Stimulated activated CD4-positive, alpha-beta T cell treated with anti-CD3 and anti-CD28 coated beads, Interleukin-12 subunit alpha, Interleukin-12 subunit beta, amount 100 ng/mL, for 24 hours (primary cell): ENCODE results near the gene MEGF6.

Experiments
- DNase-seq, 2 experiments: peaks; one replicate each; pipeline ENCODE4 v3.0.0-alpha.2; 2020; ENCODE audit warnings: low read depth in 2 of 2

MEGF6 gene

DNA sequence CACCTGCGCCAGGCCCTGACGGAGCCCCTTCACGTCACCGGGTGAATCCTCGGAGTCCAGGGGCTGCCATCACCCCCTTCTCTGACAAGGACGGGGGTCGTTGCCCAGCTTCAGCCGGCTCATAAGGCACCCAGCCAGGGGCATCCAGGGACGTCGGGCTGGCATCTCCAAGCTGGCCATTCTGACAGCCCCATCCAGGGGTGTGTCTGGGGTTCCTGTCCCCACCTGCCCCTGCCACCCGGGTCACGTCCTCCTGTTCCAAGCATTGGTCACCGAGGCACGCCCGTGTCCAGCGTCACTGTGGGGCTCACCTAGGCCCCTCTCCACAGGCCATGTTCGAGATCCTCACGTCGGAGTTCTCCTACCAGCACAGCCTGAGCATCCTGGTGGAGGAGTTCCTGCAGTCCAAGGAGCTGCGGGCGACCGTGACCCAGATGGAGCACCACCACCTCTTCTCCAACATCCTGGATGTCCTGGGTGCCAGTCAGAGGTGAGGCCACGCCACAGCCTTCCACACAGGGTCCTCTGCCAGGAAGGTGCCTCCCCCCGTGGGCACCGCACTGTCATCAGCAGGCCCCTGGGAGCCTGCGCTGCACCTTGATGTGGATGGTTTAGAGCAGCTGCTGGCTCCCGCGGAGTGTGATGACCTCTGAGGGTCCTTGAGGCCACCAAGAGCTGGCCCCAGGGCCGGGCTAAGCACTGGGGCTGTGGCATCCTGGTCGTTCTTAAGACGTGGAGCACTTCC, 142.0 kb downstream of the MEGF6 start:
- DNase-seq = no peak

DNA sequence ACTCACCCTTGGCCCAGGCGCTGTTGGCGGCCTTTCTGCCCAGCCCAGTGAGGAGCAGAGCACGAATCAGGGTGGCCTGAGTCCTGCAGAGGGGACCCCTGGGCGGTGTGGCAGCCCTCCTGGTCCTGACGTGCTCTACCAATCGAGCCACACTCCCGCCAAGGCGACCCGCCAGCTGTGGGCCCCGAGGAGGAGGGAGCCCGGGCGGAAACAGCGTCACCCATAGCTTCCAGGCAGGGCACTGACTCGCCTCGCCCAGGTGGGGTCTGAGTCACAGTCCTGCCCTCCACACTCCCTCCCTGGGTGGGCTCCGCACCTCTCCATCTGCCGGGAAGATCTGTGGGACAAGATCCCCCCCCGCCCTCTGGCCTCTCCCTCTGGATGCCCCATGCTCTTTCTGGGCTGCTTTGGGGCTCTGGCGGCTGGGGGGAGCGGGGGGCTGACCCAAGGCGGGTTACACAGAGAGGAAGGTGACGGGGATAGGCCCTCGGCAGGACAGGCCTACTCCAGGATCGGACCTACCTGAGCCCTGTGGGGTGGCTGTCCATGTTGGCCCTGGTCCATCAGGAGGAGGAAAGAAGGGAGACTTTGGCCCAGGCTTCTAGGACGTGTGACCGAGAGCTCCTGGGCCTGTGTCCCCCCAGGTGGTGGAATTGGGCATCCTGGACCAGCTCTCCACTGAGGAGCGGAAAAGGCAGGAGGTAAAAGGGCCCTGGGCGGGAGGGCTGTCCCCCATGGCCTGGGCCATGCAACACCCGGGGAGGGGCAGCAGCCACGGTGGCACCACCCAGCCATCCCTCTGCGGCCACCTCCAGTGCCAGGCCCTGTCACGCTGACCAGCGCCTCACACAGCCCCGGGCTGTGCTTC, 142.8 kb downstream of the MEGF6 start:
- DNase-seq = no peak

DNA sequence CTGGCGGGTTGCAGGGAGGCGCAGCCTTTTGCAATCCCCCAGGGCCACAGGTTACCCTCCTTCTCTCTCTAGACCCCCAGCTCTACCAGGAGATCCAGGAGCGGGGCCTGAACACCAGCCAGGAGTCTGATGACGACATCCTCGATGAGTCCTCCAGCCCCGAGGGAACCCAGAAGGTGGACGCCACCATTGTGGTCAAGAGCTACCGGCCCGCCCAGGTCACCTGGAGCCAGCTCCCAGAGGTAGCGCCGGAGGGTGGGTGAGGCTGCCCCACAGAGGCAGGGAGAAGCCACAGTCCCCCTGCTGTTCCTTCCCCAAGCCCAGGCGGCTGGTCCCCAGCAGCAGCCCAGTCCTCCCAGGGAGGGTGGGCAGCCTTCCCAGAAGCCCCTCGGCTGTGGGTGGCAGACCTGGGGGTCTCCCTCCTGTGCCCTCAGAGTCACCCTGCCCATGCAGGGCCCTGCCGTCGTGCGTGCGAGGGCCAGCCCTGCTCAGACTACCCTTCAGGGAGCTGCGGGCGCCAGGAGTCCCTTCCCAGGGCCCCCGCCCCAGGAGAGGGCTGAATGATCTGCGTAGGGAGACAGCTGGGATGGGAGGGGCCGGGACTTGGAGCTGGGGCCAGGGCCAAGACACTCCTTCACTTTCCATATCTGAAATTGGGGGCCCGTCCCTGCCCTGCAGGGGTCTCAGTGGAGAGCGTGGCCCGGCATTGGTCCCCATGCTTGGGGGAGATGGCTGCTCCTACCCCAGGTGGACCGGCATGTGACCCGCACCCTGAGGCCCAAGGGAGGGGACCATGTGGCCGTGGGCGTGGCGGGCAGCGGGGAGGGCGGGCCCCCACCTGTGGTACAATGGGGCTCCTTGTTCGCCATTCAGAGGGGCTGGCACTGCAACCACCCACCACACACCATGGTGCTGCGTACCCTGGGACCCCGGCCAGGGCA, 143.9 kb downstream of the MEGF6 start:
- DNase-seq = no peak

DNA sequence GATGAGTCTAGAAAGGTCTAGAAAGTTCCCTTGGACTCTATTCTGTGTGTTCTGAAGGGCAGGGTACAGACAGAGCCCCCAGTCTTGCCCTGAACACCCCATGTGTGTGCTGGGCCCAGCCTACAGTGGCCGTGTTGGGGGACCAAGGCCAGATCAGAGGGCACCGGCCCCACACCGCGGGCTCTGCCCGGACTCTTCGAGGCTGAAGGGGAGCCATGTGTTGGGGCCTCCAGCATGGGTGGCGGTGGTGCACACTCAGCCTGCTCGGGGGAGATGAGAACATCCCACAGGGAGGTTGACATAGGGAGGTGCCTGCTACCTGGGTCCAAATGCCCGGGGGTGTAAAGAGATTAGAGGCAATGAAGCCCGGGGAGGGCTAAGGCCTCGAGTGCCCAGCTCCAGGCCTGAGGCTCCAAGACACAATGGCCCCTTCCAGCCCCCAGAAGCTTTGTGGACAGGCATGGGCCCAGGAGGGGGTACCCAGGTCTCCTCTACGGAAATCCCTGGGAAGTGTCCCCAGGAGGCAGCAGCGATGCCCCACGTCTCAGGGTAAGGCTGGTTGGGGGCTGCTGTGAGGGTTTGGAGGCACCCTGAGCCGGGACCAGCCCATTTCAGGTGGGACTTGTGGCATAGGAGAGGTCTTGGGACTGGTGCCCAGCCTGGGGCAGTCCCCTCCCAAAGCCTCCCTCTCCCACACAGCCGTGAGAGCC, 144.8 kb downstream of the MEGF6 start:
- no peak for DNase-seq

DNA sequence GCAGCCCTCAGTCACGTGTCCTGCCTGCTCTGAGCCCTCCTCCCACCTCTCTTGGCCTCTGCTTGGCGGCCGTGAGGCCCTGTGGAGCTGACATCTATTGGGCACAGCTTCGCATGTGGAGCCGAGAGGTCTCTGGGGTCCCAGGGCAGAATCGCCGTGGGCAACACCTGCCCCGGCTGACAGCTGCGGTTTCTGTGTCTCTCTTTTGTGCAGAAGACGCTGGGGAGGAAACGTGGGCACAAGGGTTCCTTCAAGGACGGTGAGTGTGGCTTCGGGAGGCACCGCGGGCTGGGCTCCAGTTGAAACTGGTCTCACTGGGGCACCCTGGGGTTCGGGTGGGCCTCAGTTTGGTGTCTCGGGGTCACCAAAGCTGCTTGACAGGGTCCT, 145.4 kb downstream of the MEGF6 start:
- no peak for DNase-seq

DNA sequence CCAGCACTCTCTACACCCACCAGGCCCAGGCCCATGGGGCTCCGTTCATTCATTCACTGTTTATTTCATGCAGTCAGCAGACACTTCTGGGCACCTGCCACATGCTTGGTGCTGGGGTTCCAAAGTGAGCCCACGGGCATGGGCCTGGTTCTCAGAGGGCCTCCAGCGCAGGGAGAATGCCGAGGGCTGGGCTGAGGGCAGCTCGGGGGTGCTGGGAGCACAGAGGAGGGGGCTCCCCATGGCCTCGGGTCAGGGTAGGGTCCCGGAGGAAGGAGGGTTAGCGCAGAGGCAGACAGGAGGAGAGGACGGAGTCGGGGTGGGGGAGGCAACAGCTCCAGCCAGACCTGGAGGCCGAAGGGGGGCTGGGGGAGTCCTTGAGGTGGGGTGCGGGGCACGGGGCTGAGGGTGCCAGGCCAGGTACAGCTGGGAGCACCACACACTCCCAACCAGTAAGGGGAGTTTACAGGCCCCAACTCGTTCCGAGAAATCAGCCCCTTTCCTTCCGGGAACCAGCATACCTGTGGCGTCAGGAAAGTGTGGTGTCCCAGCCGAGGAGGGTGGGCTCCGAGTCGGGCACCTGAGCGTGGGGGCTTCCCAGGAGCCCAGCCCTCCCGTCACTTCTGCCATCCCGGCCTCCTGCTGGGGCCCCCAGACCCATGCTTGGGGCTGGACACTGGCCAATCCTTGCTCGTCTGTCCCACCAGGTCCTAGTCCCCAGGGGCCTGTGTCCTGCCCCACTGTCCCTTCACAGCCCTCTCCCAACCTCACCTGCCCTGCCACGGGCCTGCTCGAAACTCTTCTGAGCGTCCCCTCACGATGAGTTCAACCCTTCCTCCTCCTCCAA, 146.0 kb downstream of the MEGF6 start:
- no peak for DNase-seq

DNA sequence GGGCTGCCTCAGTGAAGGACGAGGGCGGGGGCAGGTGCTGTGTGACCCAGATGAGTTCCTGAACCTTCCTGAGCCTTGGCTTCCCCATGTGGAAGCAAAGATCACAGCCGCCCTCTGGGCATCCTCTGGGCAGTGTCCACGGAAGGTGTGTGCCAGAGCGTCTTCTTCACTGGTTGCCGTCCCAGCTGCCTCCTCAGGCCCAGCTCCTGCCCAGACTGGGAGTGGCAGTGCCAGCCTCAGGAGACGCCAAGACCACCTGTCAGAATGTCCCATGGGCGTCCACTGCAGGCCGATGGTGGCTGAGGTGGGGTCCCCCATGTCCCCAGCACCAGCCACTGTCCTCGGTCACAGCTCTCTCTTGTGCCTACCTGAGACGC, 146.7 kb downstream of the MEGF6 start:
- no peak for DNase-seq

DNA sequence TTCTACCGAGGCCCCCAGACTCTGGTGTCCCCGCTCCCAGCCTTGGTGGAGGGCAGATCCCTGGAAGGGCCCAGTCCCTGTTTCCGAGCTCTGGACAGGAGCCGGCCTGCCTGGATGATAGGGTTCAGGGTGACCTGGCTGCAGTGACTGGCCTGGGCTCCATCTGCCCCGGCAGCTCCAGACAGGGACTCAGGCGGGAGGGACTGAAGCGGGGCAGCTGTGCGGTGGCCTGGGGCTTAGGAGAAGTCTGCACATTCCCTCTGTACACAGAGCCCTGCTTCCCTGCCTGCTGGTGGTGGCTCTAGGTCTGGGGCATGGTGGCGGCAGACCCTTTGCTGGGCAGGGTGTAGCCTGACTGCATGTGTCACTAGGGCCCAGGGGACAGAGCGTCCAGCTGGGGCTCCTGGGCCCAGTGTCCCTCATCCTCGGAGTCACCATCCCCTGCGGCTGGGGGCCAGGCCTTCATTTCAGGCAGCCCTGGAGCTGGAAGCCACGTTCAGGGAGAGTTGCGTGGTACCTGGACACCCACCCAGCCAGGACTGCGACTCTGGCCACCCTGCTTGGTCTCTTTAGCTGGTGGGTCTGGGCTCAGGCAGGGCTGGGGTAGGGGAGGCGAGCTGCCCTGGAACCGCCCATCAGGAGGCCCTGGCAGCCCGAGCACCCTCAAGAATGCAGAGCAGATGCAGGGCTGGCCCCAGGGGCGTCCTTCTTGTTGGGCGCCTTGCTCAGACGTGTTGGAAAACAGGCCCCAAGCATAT, 147.2 kb downstream of the MEGF6 start:
- no peak for DNase-seq

DNA sequence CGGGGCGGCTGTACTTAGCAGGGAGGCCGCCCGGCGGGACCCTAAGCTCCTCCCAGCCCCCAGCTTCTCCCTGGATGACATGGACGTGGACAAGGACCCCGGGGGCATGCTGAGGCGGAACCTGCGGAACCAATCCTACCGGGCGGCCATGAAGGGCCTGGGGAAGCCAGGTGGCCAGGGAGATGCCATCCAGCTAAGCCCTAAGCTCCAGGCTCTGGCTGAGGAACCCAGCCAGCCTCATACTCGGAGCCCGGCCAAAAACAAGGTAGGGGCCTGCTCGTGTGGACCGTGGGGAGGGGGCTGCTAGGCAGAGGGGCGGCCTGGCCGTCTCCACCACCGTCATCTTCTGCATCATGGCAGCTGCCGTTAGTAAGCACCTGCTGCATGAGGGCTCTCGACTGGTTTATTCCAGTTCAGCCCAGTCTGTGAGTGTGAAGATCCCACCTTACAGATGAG, 147.9 kb downstream of the MEGF6 start:
- DNase-seq = no peak

DNA sequence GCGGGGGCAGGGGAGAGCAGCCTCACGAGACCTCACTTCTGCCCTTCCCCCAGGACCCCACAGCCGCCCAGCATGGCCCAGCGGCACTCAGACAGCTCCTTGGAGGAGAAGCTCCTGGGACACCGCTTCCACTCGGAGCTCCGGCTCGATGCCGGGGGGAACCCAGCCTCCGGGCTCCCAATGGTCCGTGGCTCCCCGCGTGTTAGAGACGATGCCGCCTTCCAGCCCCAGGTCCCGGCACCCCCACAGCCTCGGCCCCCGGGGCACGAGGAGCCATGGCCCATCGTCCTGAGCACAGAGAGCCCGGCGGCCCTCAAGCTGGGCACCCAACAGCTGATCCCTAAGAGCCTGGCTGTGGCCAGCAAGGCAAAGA, 148.3 kb downstream of the MEGF6 start:
- no peak for DNase-seq

DNA sequence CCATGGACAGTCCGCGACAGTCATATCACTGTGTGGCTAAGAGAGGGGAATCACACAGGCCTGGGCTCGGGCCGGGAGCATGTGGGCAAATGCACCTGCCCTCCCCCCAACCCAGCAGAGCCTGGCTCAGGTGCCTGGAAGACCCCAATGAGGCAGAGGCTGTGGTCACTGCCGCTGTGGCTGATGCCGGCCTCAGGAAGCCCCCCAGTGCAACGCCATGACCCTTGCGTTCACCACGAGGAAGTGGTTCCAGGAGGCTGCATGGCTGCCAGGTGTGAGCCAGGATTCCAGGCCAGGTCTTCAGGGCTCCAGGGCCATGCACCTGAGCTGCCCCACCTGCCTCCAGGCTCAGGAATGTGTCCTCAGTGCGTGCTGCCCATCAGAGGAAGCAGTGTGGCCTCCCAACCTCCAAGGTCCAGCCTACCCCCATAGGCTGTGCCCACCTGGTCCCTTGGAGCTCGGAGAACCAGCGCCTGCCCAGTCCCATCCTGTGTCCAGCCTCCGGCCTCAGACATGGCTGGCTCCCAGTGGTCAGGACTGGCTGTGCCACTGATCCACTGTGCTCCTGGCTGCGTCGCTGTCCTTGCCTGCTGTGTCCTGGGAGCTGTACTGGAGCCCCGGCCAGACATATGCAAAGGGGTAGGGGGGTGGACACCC, 148.8 kb downstream of the MEGF6 start:
- no peak for DNase-seq

DNA sequence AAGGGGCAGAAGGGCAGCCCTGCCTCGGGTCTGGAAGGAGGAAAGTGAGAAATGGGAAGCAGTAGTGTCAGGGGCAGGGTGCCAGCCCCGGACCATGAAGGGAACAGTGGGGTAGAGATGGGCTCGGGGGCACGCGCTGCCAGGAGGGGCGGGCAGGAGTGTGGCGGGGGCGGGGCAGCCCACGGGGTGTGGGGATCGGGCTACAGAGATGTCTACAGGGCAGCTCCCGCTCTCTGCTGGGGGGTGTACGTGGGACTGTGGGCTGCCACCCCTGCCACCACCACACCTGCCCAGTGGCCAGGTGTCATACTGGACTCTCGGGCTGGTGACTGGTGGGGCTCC, 149.4 kb downstream of the MEGF6 start:
- DNase-seq = no peak

DNA sequence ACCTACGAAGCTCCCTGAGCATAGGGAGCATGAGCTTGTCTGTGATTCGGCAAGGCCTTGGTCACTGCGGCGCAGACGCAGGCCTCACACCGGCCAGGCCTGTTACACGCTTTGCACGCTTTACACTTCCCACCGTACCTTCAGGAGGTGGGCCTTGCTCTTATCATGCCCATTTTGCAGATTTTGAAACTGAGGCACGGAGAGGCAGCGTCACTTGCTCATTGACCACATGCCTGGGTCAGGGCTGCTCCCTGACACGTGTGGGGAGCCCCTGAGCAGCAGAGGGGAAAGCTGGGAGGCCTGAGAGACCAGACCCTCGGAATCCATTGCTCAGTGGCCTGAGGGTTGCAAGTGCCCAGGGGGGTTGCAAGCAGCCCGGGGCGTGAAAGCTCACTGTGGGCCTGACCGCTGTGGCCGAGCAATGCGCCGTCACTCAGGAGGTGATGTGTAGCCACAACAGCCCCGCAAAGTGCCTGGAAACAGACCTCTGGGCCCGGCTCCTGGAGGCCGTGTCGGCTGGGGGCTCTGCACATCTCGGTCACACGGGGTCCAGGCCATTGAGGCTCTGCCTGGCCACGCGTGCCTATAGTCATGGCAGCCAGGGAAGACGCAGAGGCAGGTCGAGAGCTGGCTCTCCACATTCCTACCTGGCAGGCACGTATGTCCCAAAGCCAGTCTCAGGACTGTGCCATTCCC, 149.9 kb downstream of the MEGF6 start:
- no peak for DNase-seq

DNA sequence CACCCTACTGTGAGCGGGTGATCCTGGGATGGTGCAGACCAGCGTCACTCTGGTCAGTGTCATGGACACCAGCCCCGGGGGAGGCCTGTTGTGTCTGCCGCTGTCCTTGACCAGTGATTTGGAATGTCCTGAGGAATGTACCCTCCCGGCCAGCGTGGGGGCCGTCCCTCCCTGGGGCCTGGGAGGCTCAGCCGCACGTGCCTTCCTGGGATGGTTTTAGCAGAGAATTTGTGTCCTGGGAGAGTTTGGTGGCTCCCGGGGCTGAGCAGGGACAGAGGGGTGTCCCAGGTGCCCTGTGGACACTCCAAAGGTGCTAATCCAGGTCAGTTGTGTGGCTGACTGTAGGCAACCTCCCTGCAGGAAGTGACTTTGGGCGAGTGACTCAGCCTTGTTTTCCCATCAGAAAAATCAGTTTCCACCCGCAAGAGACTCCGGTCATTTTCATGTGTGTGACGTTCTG, 150.6 kb downstream of the MEGF6 start:
- no peak for DNase-seq

DNA sequence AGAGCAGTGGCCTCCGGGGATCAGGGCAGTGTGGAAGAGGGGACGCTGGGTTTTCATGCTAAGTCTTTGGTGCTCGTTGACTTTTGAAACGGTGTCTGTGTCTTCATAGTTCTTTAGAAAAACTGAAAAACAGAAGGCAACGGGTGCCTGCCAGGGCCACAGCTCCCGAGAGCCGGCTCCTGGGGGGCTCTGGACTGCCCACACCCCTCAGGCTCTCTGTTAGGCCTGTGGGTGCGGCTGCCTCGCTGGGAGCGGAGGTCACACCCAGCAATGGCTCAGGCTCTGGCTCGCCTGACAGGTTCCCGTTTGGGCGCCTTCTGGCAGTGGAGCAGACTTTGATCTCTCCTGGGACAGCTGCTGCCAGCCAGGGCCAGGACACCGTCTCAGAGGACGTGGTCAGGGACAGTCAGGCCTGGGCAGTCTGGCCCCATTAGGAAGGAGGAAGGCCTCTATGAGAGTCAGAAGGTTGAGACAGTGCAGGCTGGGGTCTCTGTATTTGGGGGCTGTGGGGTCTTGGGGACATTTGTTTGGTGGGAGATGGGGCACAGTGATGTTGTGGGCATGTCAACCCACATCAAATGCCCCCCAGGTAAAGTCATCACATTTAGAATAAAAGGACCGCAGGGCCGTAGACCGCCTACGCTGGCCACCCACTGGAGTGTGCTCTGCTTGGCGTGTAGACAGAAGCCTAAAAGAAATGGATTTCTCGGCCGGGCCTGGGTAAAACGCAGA, 151.2 kb downstream of the MEGF6 start:
- DNase-seq = no peak

DNA sequence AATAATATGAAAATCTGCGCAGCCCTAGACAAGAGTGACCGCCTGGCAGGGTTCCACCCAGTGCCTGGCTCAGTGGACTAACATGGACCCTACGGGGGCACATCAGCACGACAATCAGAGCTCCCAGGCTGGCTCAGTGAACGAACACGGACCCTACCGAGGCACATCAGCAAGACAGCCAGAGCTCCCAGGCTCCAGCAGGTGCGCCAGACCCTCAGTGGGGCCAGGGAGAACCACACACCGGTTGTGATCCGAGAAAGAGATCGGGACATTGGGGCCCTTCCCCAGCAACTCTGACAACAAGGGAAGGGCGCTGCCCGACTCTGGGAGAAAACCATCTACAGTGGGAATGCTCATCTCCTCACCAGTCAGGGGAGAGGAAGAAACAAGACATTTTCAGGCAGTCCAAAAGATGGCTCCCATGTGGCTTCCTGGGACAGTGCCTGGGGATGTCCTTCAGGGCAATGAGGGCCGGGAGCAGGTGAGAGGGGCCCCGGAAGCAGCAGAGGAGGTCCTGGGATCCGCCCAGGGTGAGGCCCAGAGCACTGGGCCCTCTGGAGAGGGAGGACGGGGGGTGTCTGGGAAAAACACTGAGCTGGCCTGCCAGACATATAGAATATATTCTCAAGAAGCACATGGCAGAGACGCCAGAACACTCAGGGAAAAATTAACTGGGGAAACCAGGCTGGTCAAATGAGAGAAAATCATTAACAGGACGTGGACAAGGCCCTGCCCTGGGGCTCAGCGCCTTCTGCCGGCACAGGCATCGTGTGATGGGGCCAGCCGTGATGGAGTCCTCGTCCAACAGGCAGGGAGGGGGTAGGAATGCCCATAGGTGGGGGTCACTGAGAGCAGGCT, 152.0 kb downstream of the MEGF6 start:
- DNase-seq = no peak
